KMS-11 (cell line): Measurements from ENCODE around the gene NDUFB10.
"Not testable (repeated sequence)": the region's sequence is repeated elsewhere in the genome, so short reads cannot be mapped to it uniquely, and the experiment has no call there.

Experiments used
- H2AFZ ChIP-seq: fragments of 200-600 bp; sonication (generic); 2 replicates; pipeline ENCODE4 v1.6.1; 2016; ENCODE audit warnings: antibody characterized with exemption, mixed run types, low read depth
- H3K27ac ChIP-seq: fragments of 200-600 bp; sonication (generic); 2 replicates; pipeline ENCODE4 v1.6.1; 2016; ENCODE audit warnings: mild to moderate bottlenecking, mixed run types
- H3K27me3 ChIP-seq: fragments of 200-600 bp; sonication (generic); 2 replicates; pipeline ENCODE4 v1.6.1; 2017; ENCODE audit warnings: mild to moderate bottlenecking, low read depth, mixed run types, moderate library complexity; ENCODE audit not compliant: insufficient read depth
- H3K36me3 ChIP-seq: fragments of 200-600 bp; sonication (generic); 2 replicates; pipeline ENCODE4 v1.6.1; 2017; ENCODE audit warnings: mild to moderate bottlenecking, mixed run types; ENCODE audit not compliant: insufficient read depth
- H3K4me1 ChIP-seq: fragments of 200-600 bp; sonication (generic); 2 replicates; pipeline ENCODE4 v1.6.1; 2016; ENCODE audit warnings: mild to moderate bottlenecking, low read depth, mixed run types; ENCODE audit not compliant: poor library complexity, severe bottlenecking
- H3K4me2 ChIP-seq: fragments of 200-600 bp; sonication (generic); 2 replicates; pipeline ENCODE4 v1.7.0; 2016; ENCODE audit warnings: mild to moderate bottlenecking, mixed run types
- H3K4me3 ChIP-seq: fragments of 200-600 bp; sonication (generic); IDR thresholded peaks from 2 replicates; pipeline ENCODE4 v1.6.1; 2017; ENCODE audit warnings: low read depth, low read length, mixed read lengths; ENCODE audit not compliant: insufficient read depth
- H3K79me2 ChIP-seq: fragments of 200-600 bp; sonication (generic); 2 replicates; pipeline ENCODE4 v1.6.1; 2016; ENCODE audit warnings: low read depth, mixed run types; ENCODE audit not compliant: insufficient read depth
- H3K9ac ChIP-seq: fragments of 200-600 bp; sonication (generic); 2 replicates; pipeline ENCODE4 v1.6.1; 2016; ENCODE audit warnings: mild to moderate bottlenecking, mixed run types
- H4K20me1 ChIP-seq: fragments of 200-600 bp; sonication (generic); 2 replicates; pipeline ENCODE4 v1.6.1; 2016; ENCODE audit warnings: mild to moderate bottlenecking, mixed run types; ENCODE audit not compliant: insufficient read depth
- TF ChIP-seq, protein P1 (sequence below): fragments of 200-600 bp; sonication (generic); conservative IDR thresholded peaks from 2 replicates; pipeline ENCODE4 v1.6.1; 2017; ENCODE audit warnings: low read depth, mild to moderate bottlenecking, antibody characterized with exemption, low read length, moderate library complexity, mixed read lengths

Gene NDUFB10

DNA sequence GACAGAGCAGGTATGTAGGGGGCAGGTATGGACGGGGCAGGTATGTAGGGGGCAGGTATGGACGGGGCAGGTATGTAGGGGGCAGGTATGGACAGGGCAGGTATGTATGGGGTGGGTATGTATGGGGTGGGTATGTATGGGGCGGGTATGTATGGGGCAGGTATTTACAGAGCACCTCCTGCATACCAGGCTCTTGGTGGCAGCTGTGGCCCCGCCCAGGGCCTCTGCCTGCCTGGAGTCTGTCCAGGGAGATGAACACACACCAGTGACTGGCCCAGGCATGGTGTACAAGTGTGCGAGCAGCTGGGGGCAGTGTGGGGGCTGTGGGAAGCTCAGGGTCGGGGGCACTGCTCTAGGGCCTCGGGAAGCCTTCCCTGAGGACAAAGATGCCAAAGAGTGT, 9.3 kb upstream of the NDUFB10 start:
- TF ChIP-seq, protein P1, sequence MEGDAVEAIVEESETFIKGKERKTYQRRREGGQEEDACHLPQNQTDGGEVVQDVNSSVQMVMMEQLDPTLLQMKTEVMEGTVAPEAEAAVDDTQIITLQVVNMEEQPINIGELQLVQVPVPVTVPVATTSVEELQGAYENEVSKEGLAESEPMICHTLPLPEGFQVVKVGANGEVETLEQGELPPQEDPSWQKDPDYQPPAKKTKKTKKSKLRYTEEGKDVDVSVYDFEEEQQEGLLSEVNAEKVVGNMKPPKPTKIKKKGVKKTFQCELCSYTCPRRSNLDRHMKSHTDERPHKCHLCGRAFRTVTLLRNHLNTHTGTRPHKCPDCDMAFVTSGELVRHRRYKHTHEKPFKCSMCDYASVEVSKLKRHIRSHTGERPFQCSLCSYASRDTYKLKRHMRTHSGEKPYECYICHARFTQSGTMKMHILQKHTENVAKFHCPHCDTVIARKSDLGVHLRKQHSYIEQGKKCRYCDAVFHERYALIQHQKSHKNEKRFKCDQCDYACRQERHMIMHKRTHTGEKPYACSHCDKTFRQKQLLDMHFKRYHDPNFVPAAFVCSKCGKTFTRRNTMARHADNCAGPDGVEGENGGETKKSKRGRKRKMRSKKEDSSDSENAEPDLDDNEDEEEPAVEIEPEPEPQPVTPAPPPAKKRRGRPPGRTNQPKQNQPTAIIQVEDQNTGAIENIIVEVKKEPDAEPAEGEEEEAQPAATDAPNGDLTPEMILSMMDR: no peak
- H3K4me2 ChIP-seq: no peak overlapping the region
- no peaks in the 10 kb centered on the region for H3K4me1 ChIP-seq
- H3K27me3 ChIP-seq: peaks cover 17% of the 10 kb centered on the region; the same call in 1 of the 2 replicates
- H3K4me3 ChIP-seq: no peak overlapping the region
- no peaks in the 10 kb centered on the region for H4K20me1 ChIP-seq
- no peaks in the 10 kb centered on the region for H3K36me3 ChIP-seq
- no peak overlapping the region for H3K27ac ChIP-seq
- no peaks in the 10 kb centered on the region for H3K79me2 ChIP-seq
- H3K9ac ChIP-seq: no peak overlapping the region
- H2AFZ ChIP-seq: no peak overlapping the region

DNA sequence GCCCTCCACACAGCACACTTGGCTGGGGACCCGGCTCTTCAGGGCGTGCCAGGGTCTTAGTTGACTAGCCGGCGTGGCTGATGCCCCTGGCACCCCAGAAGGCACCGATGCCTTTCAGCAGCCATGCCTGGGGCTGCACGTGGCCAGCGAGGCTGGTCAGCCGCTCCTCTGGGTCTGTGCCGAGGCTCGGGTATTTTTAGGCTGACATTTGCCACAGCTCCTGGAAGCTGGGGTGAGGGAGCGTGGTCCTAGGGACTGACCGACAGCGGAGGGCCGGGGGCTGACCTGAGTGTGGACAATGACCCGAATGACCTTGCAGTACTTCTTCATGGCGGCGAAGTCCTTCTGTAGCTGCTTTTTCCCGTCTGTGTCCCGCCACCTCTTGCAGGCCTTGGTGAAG, 8.8 kb upstream of the NDUFB10 start:
- H3K27me3 ChIP-seq: peaks cover 20% of the 10 kb centered on the region; the same call in 1 of the 2 replicates
- H3K9ac ChIP-seq: no peak overlapping the region
- H3K4me2 ChIP-seq: no peak overlapping the region
- H3K4me3 ChIP-seq: no peak overlapping the region
- no peak overlapping the region for H2AFZ ChIP-seq
- H3K36me3 ChIP-seq: no peaks in the 10 kb centered on the region
- TF ChIP-seq, protein P1: no peak
- H3K4me1 ChIP-seq: no peaks in the 10 kb centered on the region
- H3K79me2 ChIP-seq: no peaks in the 10 kb centered on the region
- no peak overlapping the region for H3K27ac ChIP-seq
- no peaks in the 10 kb centered on the region for H4K20me1 ChIP-seq

DNA sequence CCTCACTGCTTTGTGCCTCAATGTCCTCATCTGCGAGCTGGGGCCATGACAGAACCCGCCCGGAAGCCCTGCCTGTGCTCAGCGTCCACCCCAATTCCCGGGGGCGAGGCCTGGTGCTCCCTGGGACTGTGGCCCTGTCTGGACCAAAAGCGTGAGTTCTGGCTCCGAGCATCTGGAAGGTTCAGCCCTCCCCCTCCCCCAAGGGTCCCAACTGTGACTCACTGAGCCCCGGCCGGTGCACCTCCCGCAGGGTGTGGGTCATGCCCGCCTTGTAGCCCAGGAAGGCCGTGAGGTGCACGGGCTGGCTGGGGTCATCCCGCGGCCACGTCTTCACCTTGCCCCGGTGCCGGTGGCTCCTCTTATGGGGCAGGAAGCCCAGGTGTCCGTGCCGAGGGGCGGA, 5.6 kb upstream of the NDUFB10 start:
- no peak overlapping the region for H2AFZ ChIP-seq
- no peak overlapping the region for H3K27ac ChIP-seq
- H3K4me2 ChIP-seq: no peak overlapping the region
- no peak overlapping the region for H3K4me3 ChIP-seq
- peaks cover 2% of the 10 kb centered on the region for H3K4me1 ChIP-seq
- no peak overlapping the region for H3K9ac ChIP-seq
- no peaks in the 10 kb centered on the region for H3K79me2 ChIP-seq
- no peaks in the 10 kb centered on the region for H4K20me1 ChIP-seq
- peaks cover 29% of the 10 kb centered on the region; the same call in 1 of the 2 replicates for H3K27me3 ChIP-seq
- TF ChIP-seq, protein P1: no peak
- no peaks in the 10 kb centered on the region for H3K36me3 ChIP-seq

DNA sequence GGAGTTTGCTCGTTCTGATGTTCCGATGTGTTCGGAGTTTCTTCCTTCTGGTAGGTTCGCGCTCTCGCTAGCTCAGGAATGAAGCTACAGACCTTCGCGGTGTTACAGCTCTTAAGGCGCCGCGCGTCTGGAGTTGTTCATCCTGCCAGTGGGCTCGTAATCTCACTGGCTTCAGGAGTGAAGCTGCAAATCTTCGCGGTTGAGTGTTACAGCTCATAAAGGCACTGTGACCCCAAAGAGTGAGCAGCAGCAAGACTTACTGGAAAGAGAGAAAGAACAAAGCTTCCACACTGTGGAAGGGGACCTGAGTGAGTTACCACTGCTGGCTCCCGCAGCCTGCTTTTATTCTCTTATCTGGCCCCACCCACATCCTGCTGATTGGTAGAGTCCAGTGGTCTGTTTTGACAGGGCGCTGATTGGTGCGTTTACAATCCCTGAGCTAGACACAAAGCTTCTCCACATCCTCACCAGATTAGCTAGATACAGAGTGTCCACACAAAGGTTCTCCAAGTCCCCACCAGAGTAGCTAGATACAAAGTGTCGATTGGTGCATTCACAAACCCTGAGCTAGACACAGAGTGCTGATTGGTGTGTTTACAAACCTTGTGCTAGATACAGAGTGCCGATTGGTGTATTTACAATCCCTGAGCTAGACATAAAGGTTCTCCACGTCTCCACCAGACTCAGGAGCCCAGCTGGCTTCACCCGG, 1.8 kb upstream of the NDUFB10 start:
- not testable (repeated sequence) for H3K4me3 ChIP-seq, H2AFZ ChIP-seq, H3K27ac ChIP-seq, H3K36me3 ChIP-seq, H4K20me1 ChIP-seq, H3K9ac ChIP-seq, H3K4me2 ChIP-seq
- Histone ChIP-seq H3K79me2 (peaks cover 13% of the 10 kb centered on the region), H3K4me1 (peaks cover 15% of the 10 kb centered on the region), H3K27me3 (peaks cover 24% of the 10 kb centered on the region; the same call in 1 of the 2 replicates)

DNA sequence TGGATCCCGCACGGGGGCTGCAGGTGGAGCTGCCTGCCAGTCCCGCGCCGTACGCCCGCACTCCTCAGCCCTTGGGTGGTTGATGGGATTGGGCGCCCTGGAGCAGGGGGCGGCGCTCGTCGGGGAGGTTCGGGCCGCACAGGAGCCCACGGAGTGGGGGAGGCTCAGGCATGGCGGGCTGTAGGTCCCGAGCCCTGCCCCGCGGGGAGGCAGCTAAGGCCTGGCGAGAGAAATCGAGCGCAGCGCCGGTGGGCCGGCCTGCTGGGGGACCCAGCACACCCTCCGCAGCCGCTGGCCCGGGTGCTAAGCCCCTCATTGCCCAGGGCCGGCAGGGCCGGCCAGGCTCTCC, 1.2 kb upstream of the NDUFB10 start:
- H3K4me1 ChIP-seq: peaks cover 15% of the 10 kb centered on the region

More for the DNA sequence above, 1.2 kb upstream of the NDUFB10 start:
- H3K27me3 ChIP-seq: peaks cover 19% of the 10 kb centered on the region; the same call in 1 of the 2 replicates
- H3K4me3 ChIP-seq, H3K9ac ChIP-seq, H4K20me1 ChIP-seq, H3K4me2 ChIP-seq, H3K27ac ChIP-seq, H2AFZ ChIP-seq, H3K36me3 ChIP-seq: not testable (repeated sequence)
- H3K79me2 ChIP-seq: peaks cover 15% of the 10 kb centered on the region
